Keratinocyte (primary cell): ENCODE data around the gene NECTIN3. TPM values are rescaled to one million over a fixed set of nuclear protein-coding genes. Genes with fewer than 3 reads are reported as not detected.

Experiments
- DNase-seq: peaks from one replicate; pipeline ENCODE4 v3.0.0-alpha.2; 2011; ENCODE audit warnings: low read depth, missing footprints, low spot score
- FAIRE-seq: peaks from 2 replicates; lab custom pipeline; 2011; peaks lifted over from hg19 to GRCh38; lab: Jason Lieb, UNC
- H2AFZ ChIP-seq: 2 replicates; pipeline ENCODE4 v1.6.0; 2012; ENCODE audit warnings: low read length, control low read depth, inconsistent platforms; ENCODE audit not compliant: control insufficient read depth
- H3K27ac ChIP-seq: 2 replicates; pipeline ENCODE4 v1.5.1; 2011; ENCODE audit warnings: low read length; ENCODE audit not compliant: control insufficient read depth, insufficient read depth
- H3K27me3 ChIP-seq: 3 replicates; pipeline ENCODE4 v1.6.0; 2011; ENCODE audit warnings: low read length; ENCODE audit not compliant: control insufficient read depth, insufficient read depth; ENCODE audit errors: extremely low read depth
- H3K36me3 ChIP-seq, 2 experiments: 2 replicates in 1 of 2; 3 replicates in 1 of 2; pipeline ENCODE4 v1.5.1; 2011; ENCODE audit warnings: low read length in 2 of 2, mild to moderate bottlenecking in 1 of 2; ENCODE audit not compliant: control insufficient read depth in 2 of 2, insufficient read depth in 2 of 2; ENCODE audit errors: extremely low read depth in 1 of 2
- H3K4me1 ChIP-seq: 3 replicates; pipeline ENCODE4 v1.5.1; 2011; ENCODE audit warnings: low read length; ENCODE audit not compliant: control insufficient read depth, insufficient read depth; ENCODE audit errors: extremely low read depth
- H3K4me2 ChIP-seq: 3 replicates; pipeline ENCODE4 v1.6.0; 2011; ENCODE audit warnings: low read depth, low read length; ENCODE audit not compliant: control insufficient read depth, insufficient read depth; ENCODE audit errors: extremely low read depth
- H3K4me3 ChIP-seq, 3 experiments: fragments of 200-600 bp in 1 of 3; sonication (generic) in 1 of 3; 2 replicates in 2 of 3; 3 replicates in 1 of 3; pipeline ENCODE4 v1.5.1; 2011 to 2016; ENCODE audit warnings: low read length in 3 of 3, mild to moderate bottlenecking in 3 of 3, control low read depth in 2 of 3, inconsistent platforms in 1 of 3, low read depth in 1 of 3, mixed read lengths in 1 of 3, mixed run types in 1 of 3, moderate library complexity in 1 of 3; ENCODE audit not compliant: control insufficient read depth in 2 of 3, insufficient read depth in 2 of 3; ENCODE audit errors: extremely low read depth in 1 of 3
- H3K79me2 ChIP-seq: 2 replicates; pipeline ENCODE4 v1.6.0; 2012; ENCODE audit warnings: low read length; ENCODE audit not compliant: control insufficient read depth, insufficient read depth
- H3K9ac ChIP-seq: 3 replicates; pipeline ENCODE4 v1.6.0; 2011; ENCODE audit warnings: low read length; ENCODE audit not compliant: control insufficient read depth, insufficient read depth; ENCODE audit errors: extremely low read depth
- H3K9me1 ChIP-seq: 3 replicates; pipeline ENCODE4 v1.6.0; 2011; ENCODE audit warnings: low read length; ENCODE audit not compliant: control insufficient read depth, insufficient read depth; ENCODE audit errors: extremely low read depth
- H3K9me3 ChIP-seq: 2 replicates; pipeline ENCODE4 v1.5.1; 2012; ENCODE audit warnings: low read depth, low read length; ENCODE audit not compliant: control insufficient read depth
- H4K20me1 ChIP-seq: 3 replicates; pipeline ENCODE4 v1.6.0; 2011; ENCODE audit warnings: low read length; ENCODE audit not compliant: control insufficient read depth, insufficient read depth; ENCODE audit errors: extremely low read depth
- EZH2 ChIP-seq: IDR thresholded peaks from one replicate; pipeline ENCODE4 v1.6.1; 2012; ENCODE audit warnings: inconsistent platforms, mild to moderate bottlenecking, low read length, moderate library complexity
- dilution Hi-C: fragments of 300-500 bp; cut with MboI; formaldehyde crosslinking; loops from one replicate; pipeline ENCODE4 v1.7.0; 2020; ENCODE audit warnings: low sequenced_read_pairs; ENCODE audit not compliant: extremely low pct_ligation_motif_present
- polyA plus RNA-seq, 5 experiments: library from polyadenylated mRNA; depleted of rRNA in 3 of 5; stranded (reverse) in 3 of 5; stranded (forward) in 1 of 5; unstranded in 1 of 5; fragments of >200 nt; gene quantifications; 1 replicate in 1 of 5; 2 replicates in 3 of 5; 3 replicates in 1 of 5; pipeline versions ENCODE4 v1.2.1 to v1.2.3, GENCODE V29; 2011 to 2012; ENCODE audit warnings: missing spikeins in 2 of 5, low read depth in 1 of 5, low replicate concordance in 1 of 5
- TF ChIP-seq, protein P1 (sequence below), 3 experiments: IDR thresholded peaks in 1 of 3; conservative IDR thresholded peaks in 1 of 3; optimal IDR thresholded peaks in 1 of 3; 2 replicates in 2 of 3; 3 replicates in 1 of 3; pipeline versions ENCODE3 to v1.5.1; 2011; ENCODE audit warnings: low read length in 3 of 3, mild to moderate bottlenecking in 3 of 3, moderate library complexity in 2 of 3, control low read depth in 1 of 3, inconsistent platforms in 1 of 3; ENCODE audit not compliant: insufficient read depth in 2 of 3; ENCODE audit errors: extremely low read depth in 1 of 3

Gene NECTIN3
- polyA plus RNA-seq, 1 donor (not counting 4 experiments of a cell fraction or from before 2014, with no cell fraction given), result 2.1 TPM

DNA sequence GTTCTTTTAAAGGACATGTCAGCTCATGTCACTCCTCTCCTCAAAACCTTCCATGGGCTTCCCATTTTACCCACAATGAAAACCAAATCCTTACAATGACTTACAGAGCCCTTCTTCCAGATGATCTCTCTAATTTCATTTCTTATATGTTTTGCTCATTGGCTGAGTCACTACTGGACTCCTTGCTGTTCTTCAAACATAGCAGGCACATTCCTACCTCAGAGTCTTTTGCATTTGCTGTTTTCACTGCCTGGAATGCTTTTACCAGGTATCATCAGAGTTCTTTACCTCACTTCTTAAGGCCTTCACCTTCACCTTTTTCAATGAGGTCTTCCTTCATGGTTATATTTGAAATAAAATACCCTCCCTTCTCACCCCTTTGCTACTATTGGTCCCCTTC lies 57.3 kb downstream of the NECTIN3 start:
- H3K9ac ChIP-seq, result no peak overlapping the region
- no peaks in the 10 kb centered on the region for H3K79me2 ChIP-seq
- FAIRE-seq (no peak), DNase-seq (no peak)
- dilution Hi-C loops, result no loop called here
- no peaks in the 10 kb centered on the region for H3K36me3 ChIP-seq
- H3K4me1 ChIP-seq, result no peaks in the 10 kb centered on the region
- no peak overlapping the region for H3K4me3 ChIP-seq
- H3K27ac ChIP-seq, result no peak overlapping the region
- no peaks in the 10 kb centered on the region for H3K9me3 ChIP-seq
- no peaks in the 10 kb centered on the region for H3K27me3 ChIP-seq
- TF ChIP-seq, protein P1, sequence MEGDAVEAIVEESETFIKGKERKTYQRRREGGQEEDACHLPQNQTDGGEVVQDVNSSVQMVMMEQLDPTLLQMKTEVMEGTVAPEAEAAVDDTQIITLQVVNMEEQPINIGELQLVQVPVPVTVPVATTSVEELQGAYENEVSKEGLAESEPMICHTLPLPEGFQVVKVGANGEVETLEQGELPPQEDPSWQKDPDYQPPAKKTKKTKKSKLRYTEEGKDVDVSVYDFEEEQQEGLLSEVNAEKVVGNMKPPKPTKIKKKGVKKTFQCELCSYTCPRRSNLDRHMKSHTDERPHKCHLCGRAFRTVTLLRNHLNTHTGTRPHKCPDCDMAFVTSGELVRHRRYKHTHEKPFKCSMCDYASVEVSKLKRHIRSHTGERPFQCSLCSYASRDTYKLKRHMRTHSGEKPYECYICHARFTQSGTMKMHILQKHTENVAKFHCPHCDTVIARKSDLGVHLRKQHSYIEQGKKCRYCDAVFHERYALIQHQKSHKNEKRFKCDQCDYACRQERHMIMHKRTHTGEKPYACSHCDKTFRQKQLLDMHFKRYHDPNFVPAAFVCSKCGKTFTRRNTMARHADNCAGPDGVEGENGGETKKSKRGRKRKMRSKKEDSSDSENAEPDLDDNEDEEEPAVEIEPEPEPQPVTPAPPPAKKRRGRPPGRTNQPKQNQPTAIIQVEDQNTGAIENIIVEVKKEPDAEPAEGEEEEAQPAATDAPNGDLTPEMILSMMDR (optimal IDR thresholded peaks at IDR 0.05 in 1 of 3, IDR thresholded peaks at IDR 0.05 in 1 of 3, conservative IDR thresholded peaks at IDR 0.05 in 1 of 3; ENCODE audit: extremely low read depth in 1 of 3, insufficient read depth in 2 of 3, low read length in 3 of 3), result no peak
- TF ChIP-seq EZH2, result no peak
- H2AFZ ChIP-seq, result no peak overlapping the region
- H3K9me1 ChIP-seq, result no peaks in the 10 kb centered on the region
- H4K20me1 ChIP-seq, result no peaks in the 10 kb centered on the region
- no peak overlapping the region for H3K4me2 ChIP-seq

DNA sequence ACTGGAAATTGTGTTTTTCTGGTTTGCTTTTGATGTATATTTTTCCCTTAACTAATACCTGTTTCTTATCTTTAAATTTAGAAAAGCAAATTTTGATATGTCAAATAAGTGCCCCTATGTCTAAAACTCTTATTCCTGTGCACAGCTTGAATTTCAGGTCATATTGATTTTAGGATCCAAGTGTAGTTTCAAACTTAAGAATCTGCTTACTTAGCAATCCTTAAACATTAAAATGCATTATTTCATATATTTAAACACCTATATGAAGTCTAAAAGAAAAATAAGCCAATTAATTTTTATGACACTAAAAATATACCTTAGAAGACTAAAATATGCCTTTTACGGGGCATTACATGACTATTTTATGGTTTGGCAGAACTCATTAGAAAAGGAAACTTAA lies 59.2 kb downstream of the NECTIN3 start:
- Histone ChIP-seq H3K36me3 (no peaks in the 10 kb centered on the region), H3K4me1 (no peaks in the 10 kb centered on the region), H3K9ac (no peak overlapping the region), H3K4me2 (no peak overlapping the region), H3K27me3 (no peaks in the 10 kb centered on the region), H3K4me3 (no peak overlapping the region), H3K9me3 (no peaks in the 10 kb centered on the region), H3K9me1 (no peaks in the 10 kb centered on the region), H3K27ac (no peak overlapping the region), H4K20me1 (no peaks in the 10 kb centered on the region), H2AFZ (no peak overlapping the region), H3K79me2 (no peaks in the 10 kb centered on the region)
- FAIRE-seq (no peak), DNase-seq (no peak)
- TF ChIP-seq EZH2, result no peak
- TF ChIP-seq, protein P1 (optimal IDR thresholded peaks at IDR 0.05 in 1 of 3, IDR thresholded peaks at IDR 0.05 in 1 of 3, conservative IDR thresholded peaks at IDR 0.05 in 1 of 3; ENCODE audit: extremely low read depth in 1 of 3, insufficient read depth in 2 of 3, low read length in 3 of 3), result no peak
- dilution Hi-C loops, result no loop called here
